ENCODE results near the gene ZNF182.
"Not testable (repeated sequence)": the region's sequence is repeated elsewhere in the genome, so short reads cannot be mapped to it uniquely, and the experiment has no call there.

ZNF182 gene

GRCh38 chrX:47976254-47977151 is 27.3 kb downstream of the ZNF182 start:
- Histone ChIP-seq H3K4me3 (ENCODE audit: low read depth, low read length) (no peak overlapping the region), H3K27ac (no peak overlapping the region), H3K36me3 (replicated peaks) (peaks cover 13% of the 10 kb centered on the region), H3K27me3 (replicated peaks) (no peaks in the 10 kb centered on the region)
- TF ChIP-seq, protein P1, sequence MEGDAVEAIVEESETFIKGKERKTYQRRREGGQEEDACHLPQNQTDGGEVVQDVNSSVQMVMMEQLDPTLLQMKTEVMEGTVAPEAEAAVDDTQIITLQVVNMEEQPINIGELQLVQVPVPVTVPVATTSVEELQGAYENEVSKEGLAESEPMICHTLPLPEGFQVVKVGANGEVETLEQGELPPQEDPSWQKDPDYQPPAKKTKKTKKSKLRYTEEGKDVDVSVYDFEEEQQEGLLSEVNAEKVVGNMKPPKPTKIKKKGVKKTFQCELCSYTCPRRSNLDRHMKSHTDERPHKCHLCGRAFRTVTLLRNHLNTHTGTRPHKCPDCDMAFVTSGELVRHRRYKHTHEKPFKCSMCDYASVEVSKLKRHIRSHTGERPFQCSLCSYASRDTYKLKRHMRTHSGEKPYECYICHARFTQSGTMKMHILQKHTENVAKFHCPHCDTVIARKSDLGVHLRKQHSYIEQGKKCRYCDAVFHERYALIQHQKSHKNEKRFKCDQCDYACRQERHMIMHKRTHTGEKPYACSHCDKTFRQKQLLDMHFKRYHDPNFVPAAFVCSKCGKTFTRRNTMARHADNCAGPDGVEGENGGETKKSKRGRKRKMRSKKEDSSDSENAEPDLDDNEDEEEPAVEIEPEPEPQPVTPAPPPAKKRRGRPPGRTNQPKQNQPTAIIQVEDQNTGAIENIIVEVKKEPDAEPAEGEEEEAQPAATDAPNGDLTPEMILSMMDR (IDR thresholded peaks at IDR 0.05; ENCODE audit: low read depth, low read length, missing control alignments): no peak
- no peak for DNase-seq
- in situ Hi-C loops (cut with HindIII; ENCODE audit: low pct_ligation_motif_present, low sequenced_read_pairs): no loop called here

GRCh38 chrX:47973235-47973634 is 30.6 kb downstream of the ZNF182 start:
- no peak overlapping the region for H3K4me3 ChIP-seq (ENCODE audit: low read depth, low read length)
- H3K27ac ChIP-seq: no peak overlapping the region
- no peaks in the 10 kb centered on the region for H3K27me3 ChIP-seq (replicated peaks)
- in situ Hi-C loops (cut with HindIII; ENCODE audit: low pct_ligation_motif_present, low sequenced_read_pairs): no loop called here
- TF ChIP-seq, protein P1 (IDR thresholded peaks at IDR 0.05; ENCODE audit: low read depth, low read length, missing control alignments): no peak
- DNase-seq: no peak
- H3K36me3 ChIP-seq (replicated peaks): peaks cover 8% of the 10 kb centered on the region

- in situ Hi-C loops (cut with HindIII; ENCODE audit: low pct_ligation_motif_present, low sequenced_read_pairs); DNase-seq; H3K27ac ChIP-seq; H3K27me3 ChIP-seq (replicated peaks); H3K4me3 ChIP-seq (ENCODE audit: low read depth, low read length); H3K36me3 ChIP-seq (replicated peaks): not testable (repeated sequence)
Measured at GRCh38 chrX:47965526-47965925, 38.3 kb downstream of the ZNF182 start.

- H3K36me3 ChIP-seq (replicated peaks); H3K27ac ChIP-seq; DNase-seq; H3K4me3 ChIP-seq (ENCODE audit: low read depth, low read length); in situ Hi-C loops (cut with HindIII; ENCODE audit: low pct_ligation_motif_present, low sequenced_read_pairs); H3K27me3 ChIP-seq (replicated peaks): not testable (repeated sequence)
Measured at GRCh38 chrX:47961830-47962229, 42.0 kb downstream of the ZNF182 start.

DNA sequence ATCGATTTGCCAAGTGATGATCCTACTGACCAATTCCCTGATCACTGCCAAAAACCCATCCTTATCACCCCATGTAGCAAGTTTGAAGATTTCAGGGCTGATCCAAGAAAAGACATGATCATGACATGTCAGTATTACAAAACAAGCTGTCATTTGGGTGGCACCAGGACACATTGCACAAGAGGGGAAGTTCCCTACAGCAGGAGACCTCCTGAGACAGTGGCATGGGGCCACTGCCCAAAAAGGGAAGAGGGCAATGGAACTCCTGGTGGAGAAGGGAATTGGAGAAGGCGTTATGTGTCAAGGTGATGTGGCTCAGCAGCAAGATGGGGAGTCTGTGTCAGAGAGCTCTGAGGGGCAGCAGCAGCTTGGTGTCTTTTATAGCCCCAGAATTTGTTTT is 43.4 kb downstream of the ZNF182 start:
- no peaks in the 10 kb centered on the region for H3K27me3 ChIP-seq (replicated peaks)
- no peak overlapping the region for H3K4me3 ChIP-seq (ENCODE audit: low read depth, low read length)
- in situ Hi-C loops (cut with HindIII; ENCODE audit: low pct_ligation_motif_present, low sequenced_read_pairs): no loop called here
- no peak for DNase-seq
- TF ChIP-seq, protein P1 (IDR thresholded peaks at IDR 0.05; ENCODE audit: low read depth, low read length, missing control alignments): no peak
- no peaks in the 10 kb centered on the region for H3K36me3 ChIP-seq (replicated peaks)
- H3K27ac ChIP-seq: no peak overlapping the region

DNA sequence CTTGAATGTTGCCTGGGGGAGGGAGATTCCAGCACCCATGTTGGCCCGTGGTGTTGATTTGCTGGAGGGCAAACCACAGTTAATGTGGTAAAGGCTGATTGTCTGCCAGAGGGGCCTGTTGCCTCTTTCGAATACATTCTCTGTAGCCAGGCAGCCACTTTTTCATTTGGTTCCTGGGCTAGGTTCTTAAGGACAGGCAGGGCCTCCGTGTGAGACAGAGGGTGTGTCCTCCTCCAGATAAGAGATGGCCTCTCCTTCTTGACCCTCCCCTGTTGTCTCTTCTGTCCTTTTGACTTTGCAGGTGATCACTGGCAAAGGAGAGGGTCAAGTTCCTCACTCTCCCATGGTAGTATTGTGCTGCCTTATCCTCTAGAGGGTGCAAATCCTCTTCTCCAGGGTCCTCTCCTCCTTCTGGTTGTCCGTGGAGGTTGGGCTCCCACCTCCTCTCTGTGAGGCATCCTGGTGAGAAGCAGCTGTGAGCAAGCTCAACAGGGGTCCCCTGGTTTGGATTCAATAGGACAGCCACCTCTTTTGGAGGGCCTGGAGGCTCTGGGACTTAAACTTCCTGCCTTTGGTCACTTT is 44.9 kb downstream of the ZNF182 start:
- Histone ChIP-seq H3K27me3 (replicated peaks) (no peaks in the 10 kb centered on the region), H3K36me3 (replicated peaks) (no peaks in the 10 kb centered on the region), H3K4me3 (ENCODE audit: low read depth, low read length) (no peak overlapping the region), H3K27ac (no peak overlapping the region)
- DNase-seq: peak; percentile 2
- TF ChIP-seq, protein P1 (IDR thresholded peaks at IDR 0.05; ENCODE audit: low read depth, low read length, missing control alignments): peak; percentile 34
- in situ Hi-C loops (cut with HindIII; ENCODE audit: low pct_ligation_motif_present, low sequenced_read_pairs): no loop called here

DNA sequence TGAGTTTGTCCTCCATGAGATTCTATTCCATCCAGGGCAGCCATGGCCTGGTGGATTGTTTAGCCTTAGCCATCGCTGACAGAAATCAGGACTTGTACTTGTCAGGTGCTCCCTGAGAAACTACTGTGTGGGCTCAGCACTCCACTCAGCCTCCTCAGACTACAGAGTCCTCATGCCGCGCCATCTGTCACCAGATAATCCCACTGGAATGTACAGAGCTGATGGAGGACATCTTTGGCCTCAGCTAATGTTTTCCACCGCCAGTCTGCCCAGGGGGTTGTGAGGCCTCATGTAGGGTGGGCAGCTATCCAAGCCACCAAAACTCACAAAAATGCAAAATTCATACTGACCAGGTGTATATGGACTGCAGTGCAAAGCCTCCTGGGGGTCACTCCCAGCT is 45.6 kb downstream of the ZNF182 start:
- H3K27me3 ChIP-seq (replicated peaks); H3K4me3 ChIP-seq (ENCODE audit: low read depth, low read length); H3K36me3 ChIP-seq (replicated peaks); in situ Hi-C loops (cut with HindIII; ENCODE audit: low pct_ligation_motif_present, low sequenced_read_pairs); DNase-seq; H3K27ac ChIP-seq: not testable (repeated sequence)

Measured in brain microvascular endothelial cell (primary cell).